Activated gamma-delta T cell treated with anti-CD3 and anti-CD28 coated beads, Interleukin-2, amount 50 U/mL, for 16 hours (primary cell): ENCODE data around the gene TCEAL7.
"Not testable (repeated sequence)": the region's sequence is repeated elsewhere in the genome, so short reads cannot be mapped to it uniquely, and the experiment has no call there.

Experiments
- DNase-seq: peaks from one replicate; pipeline ENCODE4 v3.0.0-alpha.2; 2020; ENCODE audit warnings: low read depth

Gene TCEAL7

GRCh38 chrX:103329991-103330390 is at the start of gene TCEAL7:
TSS of gene TCEAL7 (plus strand) at chrX:103330239. CDS start at chrX:103331404, 1,165 bp downstream.
- no peak for DNase-seq

DNA sequence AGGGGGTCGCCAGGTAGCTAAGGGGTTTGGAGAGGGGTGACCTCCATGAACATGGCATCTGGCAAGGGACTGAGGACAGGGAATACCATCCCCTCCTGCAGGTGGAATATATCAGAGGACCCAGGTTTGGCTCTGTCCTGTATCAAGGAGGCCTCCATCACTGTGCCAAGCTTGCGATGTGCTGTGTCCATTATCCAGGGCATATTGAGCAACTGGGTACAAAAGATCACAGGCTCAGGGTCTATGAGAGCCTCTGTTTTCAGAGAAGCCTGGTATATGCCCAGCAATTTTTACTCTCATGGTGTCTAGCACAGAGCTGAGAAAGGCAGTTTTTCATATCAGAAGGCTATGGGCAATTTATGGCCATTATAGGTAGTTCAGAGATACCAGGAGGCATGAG is 36.9 kb upstream of the TCEAL7 start:
- DNase-seq: no peak

DNA sequence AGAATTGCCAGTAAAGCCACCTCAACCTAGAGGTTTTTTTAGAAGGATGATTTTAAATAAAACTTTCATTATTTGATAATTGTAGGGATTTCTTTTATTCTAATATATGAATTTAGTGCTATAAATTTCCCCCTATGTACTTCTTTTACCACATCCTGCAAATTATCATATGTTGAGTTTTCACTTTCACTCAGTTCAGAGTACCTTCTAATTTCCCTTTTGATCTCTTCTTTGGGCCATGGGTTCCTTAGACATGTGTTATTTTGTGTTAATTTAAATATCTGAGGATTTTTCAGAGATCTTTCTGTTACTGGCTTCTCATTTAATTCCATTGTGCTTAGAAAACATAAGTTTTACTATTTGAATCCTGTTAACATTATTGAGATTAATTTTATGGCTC is 25.3 kb upstream of the TCEAL7 start:
- DNase-seq: no peak

DNA sequence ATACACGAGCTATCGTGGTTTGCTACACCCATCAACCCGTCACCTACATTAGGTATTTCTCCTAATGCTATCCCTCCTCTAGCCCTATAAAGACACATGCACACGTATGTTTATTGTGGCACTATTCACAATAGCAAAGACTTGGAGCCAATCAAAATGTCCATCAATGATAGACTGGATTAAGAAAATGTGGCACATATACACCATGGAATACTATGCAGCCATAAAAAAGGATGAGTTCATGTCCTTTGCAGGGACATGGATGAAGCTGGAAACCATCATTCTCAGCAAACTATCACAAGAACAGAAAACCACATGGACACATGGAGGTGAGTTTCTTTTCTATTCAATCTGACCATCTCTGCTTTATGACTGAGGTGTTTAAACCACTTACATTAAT is 24.4 kb upstream of the TCEAL7 start:
- DNase-seq: not testable (repeated sequence)

DNA sequence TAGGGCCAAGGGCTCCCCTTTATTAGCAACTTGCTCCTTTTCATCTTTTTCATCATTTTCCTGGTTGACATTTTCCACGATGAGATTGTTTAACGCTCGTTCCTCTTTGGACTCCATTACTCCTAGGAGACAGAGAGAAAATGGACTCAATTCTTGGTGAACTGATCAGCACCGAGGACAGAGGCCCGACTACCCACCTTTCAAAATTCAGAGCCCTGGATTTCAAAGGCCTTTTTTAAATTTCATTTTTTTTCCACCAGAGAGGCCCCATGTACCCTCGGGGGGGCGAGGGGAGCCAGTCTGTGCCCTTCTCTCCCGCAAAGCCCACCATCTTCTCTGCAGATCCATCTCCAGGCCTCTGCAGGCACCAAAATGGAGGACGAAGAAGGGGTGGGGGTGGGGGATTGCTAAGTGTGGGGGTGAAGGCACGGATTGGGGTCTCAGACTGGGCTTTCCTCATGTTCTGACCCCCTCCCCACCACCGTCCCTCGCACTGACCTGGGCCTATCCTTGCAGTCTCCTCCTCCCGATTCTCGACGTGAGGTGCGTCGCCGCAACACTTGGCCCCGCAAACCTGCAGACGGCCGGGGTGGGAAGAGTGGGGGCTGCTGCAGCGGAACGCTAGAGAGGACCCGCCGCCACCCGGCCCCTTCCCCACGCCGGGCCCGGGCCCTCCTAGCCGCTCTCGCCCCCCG is 20.0 kb upstream of the TCEAL7 start:
- no peak for DNase-seq

DNA sequence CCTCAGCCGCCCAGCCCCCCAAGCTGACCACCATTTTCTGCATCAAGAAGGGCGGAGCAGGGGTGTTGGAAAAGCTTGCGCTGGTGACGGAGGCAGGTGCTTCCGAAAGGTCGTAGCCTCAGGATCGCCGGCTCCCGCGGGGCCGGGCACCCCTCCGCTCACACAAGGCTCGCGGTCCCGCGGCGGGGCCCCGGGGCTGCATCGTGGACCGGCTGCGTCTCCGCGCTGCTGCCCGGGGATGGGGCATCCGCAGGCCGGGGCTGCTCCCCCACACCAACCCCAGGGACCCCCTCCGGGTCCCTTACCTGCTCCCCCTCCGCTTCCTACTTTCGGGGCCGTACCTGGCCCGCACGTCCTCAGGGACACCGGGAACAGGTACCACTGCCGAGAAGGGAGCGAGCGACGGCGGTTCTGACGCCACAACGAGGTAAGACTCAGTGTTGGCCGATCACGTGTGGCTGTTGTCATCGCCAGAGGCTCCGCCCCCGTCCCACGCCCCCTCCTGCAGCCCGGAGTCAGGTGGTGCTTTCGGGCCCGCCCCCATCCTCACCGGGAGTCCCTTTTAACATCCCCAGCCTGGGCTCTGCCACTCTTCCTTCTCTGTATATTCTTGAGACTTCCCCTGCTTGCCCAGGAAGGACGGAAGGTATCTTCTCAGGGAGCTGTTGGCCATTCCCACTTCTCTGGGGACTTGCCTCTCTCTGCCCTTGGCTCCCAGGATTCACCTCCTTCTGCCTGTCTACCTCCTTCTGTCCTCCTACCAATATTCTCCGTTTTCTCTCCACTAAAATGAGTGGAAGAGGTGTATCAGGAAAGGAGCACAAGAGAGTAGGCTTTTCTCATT is 19.3 kb upstream of the TCEAL7 start, which contains the start of gene BEX2:
TSS of gene BEX2 (minus strand) at position 436 of the 844 bp plus-strand sequence. CDS start 1,014 bp downstream, outside the sequence.
- DNase-seq: peak; percentile 64

GRCh38 chrX:103311399-103311780 is 18.6 kb upstream of the TCEAL7 start:
- DNase-seq: no peak

- DNase-seq: no peak
These were observed 746 bp downstream of the TCEAL7 start for GRCh38 chrX:103330681-103331288.

DNA sequence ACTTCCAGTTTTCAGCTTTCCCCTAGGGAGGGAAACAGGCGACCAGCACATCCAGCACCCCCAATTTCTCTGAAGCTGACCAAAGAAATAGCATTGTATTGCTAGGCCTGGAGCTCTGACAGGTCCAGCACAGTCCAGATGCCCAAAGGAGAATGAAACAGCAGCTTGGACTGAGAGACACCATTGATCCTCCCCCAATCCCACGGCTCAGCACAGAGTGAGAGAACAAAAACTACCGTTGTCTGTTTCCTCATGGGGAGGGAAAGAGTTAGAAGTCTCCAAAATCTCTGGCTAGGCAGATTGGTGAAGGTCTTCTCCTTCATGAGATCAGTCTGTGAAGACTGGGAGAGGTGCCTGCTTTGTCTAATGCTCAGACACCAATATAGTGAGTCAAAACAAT is 8.6 kb downstream of the TCEAL7 start:
- DNase-seq: no peak

GRCh38 chrX:103343105-103343504 is 13.1 kb downstream of the TCEAL7 start:
- DNase-seq: no peak

GRCh38 chrX:103344606-103345005 is 14.6 kb downstream of the TCEAL7 start:
- no peak for DNase-seq

DNA sequence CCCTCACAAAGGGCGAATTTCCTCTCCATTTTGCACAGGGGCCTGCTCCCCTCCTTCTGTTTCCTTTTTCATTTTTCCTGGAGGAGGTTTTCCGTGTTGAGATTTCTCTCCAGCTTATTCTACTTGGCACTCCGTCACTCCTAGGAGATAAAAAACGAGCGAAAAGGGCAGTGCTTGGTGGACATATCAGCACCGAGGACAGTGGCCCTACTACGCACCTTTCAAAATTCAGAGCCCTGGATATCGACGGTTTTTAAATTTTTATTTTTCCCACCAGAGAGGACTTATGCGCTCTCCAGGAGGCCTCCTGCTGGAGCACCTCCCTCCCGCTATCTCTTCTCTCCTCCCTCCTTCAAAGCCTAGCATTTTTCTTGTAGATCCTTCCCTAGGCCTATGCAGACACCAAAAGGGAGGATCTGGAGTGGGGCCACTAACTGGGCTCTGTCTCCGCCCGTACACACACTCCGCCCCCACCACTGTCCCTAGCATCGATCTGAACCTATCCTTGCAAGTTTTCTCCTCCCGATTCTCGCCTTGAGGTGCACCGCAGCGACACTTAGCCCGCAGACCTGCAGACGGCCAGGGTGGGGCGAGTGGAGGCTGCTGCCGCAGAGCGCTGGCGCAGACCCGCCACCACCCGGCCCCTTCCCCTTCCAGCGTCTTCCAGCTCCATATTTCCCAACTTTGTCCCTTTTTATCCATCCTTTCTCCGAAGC is 17.8 kb downstream of the TCEAL7 start:
- DNase-seq: no peak

GRCh38 chrX:103356130-103356798 is 26.2 kb downstream of the TCEAL7 start, which contains the start of gene TCEAL9:
TSS of gene TCEAL9 (plus strand) at chrX:103356506. CDS start at chrX:103357685, 1,179 bp downstream.
- DNase-seq: no peak

DNA sequence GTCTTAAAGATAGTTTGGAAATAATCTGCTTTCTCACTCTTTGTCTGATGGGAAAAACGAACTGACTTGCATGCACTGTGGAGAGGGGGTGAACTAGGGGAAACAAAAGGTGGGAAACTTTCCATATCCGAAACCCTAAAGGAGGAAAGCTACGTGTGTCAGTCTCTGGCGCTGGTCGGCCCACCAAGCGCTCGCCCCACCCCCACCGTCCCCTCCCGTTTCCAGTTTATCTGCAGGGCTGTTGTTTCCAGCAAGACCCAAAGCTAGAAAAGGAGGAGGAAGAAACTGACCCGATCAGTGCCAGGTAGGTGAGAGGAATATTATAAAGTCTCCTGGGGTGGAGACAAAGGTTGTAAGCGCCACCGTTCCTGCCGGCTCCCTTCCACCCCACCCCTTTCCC is 26.8 kb downstream of the TCEAL7 start:
- DNase-seq: no peak

- DNase-seq: no peak
These were observed 27.8 kb downstream of the TCEAL7 start for GRCh38 chrX:103357871-103358270.

DNA sequence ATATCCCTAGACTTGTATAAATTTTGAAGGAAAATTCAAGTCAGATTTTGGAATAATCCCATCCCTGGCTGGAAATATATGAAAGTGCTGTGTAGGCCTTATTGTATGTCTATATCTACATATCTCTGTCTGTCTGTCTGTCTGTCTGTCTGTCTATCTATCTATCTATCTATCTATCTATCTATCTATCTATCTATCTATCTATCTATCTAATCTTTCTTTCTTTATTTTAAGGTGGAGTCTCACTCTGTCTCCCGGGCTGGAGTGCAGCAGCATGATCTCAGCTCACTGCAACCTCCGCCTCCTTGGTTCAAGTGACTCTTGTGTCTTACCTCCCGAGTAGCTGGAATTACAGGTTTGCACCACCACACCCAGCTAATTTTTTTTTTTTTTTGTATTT is 29.6 kb downstream of the TCEAL7 start:
- DNase-seq: not testable (repeated sequence)

DNA sequence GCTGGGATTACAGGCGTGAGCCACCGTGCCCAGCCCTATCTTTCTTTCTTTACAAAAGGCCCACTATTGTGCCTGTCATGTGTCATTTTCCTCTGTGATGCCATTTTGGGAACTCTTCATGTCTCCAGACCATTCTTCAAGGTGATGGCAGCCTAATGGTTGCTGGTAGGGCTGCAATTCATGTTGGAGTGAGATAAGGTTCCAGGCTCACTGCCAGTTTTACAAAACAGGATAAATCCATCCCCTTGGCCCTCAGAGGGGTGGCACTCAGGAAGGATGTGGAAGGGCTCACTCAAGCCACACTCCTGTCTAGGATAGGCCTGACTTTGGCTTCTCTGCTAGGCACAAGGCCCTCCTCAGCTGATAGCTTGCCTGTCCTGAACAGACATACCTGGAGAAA is 30.1 kb downstream of the TCEAL7 start:
- DNase-seq: no peak

GRCh38 chrX:103360916-103361315 is 30.9 kb downstream of the TCEAL7 start:
- no peak for DNase-seq

DNA sequence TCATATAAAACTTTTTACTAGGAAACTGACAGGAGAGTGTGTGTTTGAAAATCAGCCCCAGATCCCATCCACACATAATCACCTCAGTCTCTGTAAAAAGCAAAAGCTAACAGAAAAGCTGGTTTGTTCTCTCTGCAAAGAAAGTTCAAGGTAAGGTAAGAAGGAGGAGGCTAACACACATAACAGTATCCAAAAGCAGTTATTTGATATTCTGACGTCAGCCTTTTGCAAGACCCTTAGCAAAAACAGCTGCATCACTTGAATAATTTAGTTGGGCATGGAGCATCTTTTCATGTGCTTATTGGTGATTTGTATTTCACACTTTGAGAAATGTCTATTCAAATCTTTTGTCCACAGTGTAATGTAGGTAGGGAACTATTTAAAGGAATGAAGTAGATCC is 31.8 kb downstream of the TCEAL7 start:
- no peak for DNase-seq

DNA sequence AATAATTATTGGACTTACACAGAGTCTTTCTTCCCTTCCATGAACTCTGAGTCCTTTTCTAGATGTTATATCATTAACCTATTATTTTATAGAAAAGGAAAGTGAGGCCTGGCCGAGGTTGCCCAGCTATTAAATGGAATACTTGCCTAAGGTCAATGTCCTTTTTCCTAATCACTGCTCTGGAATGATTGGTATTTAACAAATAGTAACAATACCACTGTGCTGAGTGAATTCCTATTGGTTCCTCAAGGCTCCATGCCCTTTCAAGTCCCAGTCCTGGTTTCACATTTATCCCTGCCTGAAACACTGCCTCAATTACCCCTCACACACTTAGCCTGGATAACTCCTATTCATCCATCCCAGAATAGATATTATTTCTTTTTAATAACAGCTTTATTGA is 32.4 kb downstream of the TCEAL7 start:
- no peak for DNase-seq

DNA sequence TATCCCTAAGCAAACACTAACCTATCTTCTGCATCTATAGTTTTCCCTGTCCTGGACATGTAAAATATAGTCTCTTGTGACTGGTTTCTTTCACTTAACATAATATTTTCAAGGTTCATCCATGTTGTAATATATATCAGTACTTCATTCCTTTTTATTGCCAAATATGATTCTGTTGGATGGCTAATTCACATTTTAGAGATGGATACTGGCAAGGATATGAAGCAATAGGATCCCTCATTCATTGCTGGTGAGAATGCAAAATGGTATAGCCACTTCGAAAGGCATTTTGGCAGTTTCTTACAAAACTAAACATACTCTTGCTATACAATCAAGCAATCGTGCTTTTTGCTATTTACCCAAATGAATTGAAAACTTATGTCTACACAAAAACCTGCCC is 33.0 kb downstream of the TCEAL7 start:
- DNase-seq: no peak

GRCh38 chrX:103367502-103367901 is 37.5 kb downstream of the TCEAL7 start:
- no peak for DNase-seq
